ENCODE results near the gene FPR1.

FPR1 gene

DNA sequence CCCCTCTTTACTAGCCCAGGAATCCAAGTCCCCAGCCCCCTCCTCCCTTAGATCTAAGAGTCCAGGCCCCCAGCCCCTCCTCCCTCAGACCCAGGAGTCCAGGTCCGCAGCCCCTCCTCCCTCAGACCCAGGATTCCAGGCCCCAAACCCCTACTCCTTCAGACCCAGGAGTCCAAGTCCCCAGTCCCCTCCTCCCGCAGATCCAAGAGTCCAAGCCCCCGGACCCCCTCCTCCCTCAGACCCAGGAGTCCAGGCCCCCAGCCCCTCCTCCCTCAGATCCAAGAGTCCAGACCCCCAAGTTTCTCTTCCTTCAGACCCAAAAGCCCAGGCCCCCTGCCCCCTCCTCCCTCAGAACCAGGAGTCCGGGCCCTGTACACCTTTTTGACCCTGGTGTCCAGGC lies 47.1 kb downstream of the FPR1 start:
- TF ChIP-seq NFIC (IDR thresholded peaks at IDR 0.05) (no peak), YY1 (IDR thresholded peaks at IDR 0.05; ENCODE audit: low read depth) (no peak), RAD21 (IDR thresholded peaks at IDR 0.05; ENCODE audit: low read depth) (no peak), EP300 (IDR thresholded peaks at IDR 0.05; ENCODE audit: borderline replicate concordance) (no peak), EGR1 (IDR thresholded peaks at IDR 0.05) (no peak), ZBTB7A (IDR thresholded peaks at IDR 0.05; ENCODE audit: low read depth) (no peak), TAF1 (IDR thresholded peaks at IDR 0.05; ENCODE audit: low read depth) (no peak)

- TF ChIP-seq EGR1 (IDR thresholded peaks at IDR 0.05): peak; percentile 86
- TF ChIP-seq, protein P1, sequence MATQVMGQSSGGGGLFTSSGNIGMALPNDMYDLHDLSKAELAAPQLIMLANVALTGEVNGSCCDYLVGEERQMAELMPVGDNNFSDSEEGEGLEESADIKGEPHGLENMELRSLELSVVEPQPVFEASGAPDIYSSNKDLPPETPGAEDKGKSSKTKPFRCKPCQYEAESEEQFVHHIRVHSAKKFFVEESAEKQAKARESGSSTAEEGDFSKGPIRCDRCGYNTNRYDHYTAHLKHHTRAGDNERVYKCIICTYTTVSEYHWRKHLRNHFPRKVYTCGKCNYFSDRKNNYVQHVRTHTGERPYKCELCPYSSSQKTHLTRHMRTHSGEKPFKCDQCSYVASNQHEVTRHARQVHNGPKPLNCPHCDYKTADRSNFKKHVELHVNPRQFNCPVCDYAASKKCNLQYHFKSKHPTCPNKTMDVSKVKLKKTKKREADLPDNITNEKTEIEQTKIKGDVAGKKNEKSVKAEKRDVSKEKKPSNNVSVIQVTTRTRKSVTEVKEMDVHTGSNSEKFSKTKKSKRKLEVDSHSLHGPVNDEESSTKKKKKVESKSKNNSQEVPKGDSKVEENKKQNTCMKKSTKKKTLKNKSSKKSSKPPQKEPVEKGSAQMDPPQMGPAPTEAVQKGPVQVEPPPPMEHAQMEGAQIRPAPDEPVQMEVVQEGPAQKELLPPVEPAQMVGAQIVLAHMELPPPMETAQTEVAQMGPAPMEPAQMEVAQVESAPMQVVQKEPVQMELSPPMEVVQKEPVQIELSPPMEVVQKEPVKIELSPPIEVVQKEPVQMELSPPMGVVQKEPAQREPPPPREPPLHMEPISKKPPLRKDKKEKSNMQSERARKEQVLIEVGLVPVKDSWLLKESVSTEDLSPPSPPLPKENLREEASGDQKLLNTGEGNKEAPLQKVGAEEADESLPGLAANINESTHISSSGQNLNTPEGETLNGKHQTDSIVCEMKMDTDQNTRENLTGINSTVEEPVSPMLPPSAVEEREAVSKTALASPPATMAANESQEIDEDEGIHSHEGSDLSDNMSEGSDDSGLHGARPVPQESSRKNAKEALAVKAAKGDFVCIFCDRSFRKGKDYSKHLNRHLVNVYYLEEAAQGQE (IDR thresholded peaks at IDR 0.05; ENCODE audit: low read depth): no peak
- TF ChIP-seq MAX (IDR thresholded peaks at IDR 0.05): peak; percentile 46
- TF ChIP-seq YY1 (IDR thresholded peaks at IDR 0.05; ENCODE audit: low read depth): no peak
- TF ChIP-seq NFIC (IDR thresholded peaks at IDR 0.05): no peak
- TF ChIP-seq RAD21 (IDR thresholded peaks at IDR 0.05; ENCODE audit: low read depth): no peak
- TF ChIP-seq TCF12 (IDR thresholded peaks at IDR 0.05; ENCODE audit: low read depth): no peak
- no peak for TF ChIP-seq EP300 (IDR thresholded peaks at IDR 0.05; ENCODE audit: borderline replicate concordance)
- TF ChIP-seq CREB1 (IDR thresholded peaks at IDR 0.05; ENCODE audit: low read depth): peak; percentile 50; the same call in 1 of the 2 replicates
- TF ChIP-seq ZBTB7A (IDR thresholded peaks at IDR 0.05; ENCODE audit: low read depth): 0 out of 2 replicates have a peak, but pooled peaks have one; percentile 40
- TF ChIP-seq TAF1 (IDR thresholded peaks at IDR 0.05; ENCODE audit: low read depth): no peak; the same call in 1 of the 2 replicates
- TF ChIP-seq TEAD4 (IDR thresholded peaks at IDR 0.05): no peak
- TF ChIP-seq FOXM1 (IDR thresholded peaks at IDR 0.05; ENCODE audit: borderline replicate concordance, low read depth): no peak
- TF ChIP-seq CEBPB (IDR thresholded peaks at IDR 0.05): no peak
- peak; percentile 20; the same call in 1 of the 2 replicates for TF ChIP-seq USF1 (IDR thresholded peaks at IDR 0.05)
Measured at GRCh38 chr19:51703575-51704515, 47.8 kb downstream of the FPR1 start.

DNA sequence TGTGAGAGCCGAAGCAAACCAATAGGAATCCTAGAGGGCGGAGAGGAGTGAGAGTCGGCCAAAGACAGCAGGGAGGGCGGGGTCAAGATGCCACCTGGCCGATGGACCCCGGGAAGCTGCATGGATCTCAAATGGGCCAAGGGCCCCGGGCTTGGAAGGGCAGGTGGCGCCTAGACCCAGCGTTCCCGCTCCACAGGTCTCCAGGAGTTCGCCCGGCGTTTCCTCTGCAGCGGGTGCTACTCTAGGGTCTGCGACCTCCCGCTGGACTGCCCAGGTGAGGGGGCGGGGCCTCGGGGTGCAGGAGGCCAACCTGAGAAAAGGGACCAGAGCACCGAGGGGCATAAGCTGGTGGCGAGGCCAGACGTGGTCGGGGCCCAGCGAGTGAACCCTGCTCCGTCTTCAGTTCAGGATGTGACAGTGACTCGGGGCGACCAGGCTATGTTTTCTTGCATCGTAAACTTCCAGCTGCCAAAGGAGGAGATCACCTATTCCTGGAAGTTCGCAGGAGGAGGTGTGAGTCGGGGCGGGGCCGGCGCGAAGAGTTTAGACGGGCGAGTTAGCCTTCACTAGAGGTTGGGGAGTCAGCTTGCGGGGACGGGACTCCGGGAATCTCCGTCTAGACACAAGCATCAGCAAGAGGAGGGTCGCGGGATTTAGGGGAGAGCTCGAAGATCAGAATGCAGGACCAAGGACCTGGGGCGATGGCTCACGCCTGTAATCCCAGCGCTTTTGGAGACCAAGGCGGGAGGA lies 48.7 kb downstream of the FPR1 start:
- TF ChIP-seq YY1 (IDR thresholded peaks at IDR 0.05; ENCODE audit: low read depth) (no peak), NFIC (IDR thresholded peaks at IDR 0.05) (no peak), MAX (IDR thresholded peaks at IDR 0.05) (no peak), EGR1 (IDR thresholded peaks at IDR 0.05) (no peak)

DNA sequence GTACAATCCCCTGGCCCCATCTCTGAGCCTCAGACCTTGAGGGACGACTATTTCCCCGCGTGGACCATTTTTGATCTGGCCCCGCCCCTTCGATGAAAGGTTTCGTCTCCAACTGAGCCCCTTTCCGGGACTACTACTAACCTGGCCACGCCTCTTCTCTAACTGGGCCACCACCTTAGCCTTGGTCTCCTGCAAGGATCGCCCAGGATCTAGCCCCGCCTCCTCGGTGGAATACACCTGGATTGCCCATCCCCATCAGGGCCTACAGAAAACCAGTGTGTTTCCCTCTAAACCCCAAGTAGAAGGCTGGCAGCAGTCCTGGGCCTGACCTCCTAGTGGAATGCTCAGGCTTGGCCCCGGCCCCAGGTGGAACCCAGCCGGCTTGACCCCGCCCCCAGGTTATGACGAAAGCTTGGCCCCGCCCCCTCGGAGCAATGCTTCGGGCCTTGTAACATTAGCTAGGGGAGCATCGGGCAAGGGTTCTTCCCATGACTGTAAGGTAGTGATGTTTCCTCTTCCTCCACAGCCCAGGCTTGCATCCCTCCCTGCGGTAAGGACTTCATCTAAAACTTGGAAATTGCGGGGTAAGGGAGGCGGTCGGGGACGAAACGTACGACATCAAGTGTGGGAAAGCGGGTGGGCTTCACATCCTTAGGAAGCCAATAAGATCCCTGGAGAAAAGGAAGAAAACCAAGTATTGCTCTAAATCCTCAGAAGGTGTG lies 49.4 kb downstream of the FPR1 start:
- TF ChIP-seq EP300 (IDR thresholded peaks at IDR 0.05; ENCODE audit: borderline replicate concordance) (no peak), NFIC (IDR thresholded peaks at IDR 0.05) (no peak), CREB1 (IDR thresholded peaks at IDR 0.05; ENCODE audit: low read depth) (no peak), YY1 (IDR thresholded peaks at IDR 0.05; ENCODE audit: low read depth) (no peak), FOXM1 (IDR thresholded peaks at IDR 0.05; ENCODE audit: borderline replicate concordance, low read depth) (no peak), USF1 (IDR thresholded peaks at IDR 0.05) (no peak), EGR1 (IDR thresholded peaks at IDR 0.05) (no peak), TCF12 (IDR thresholded peaks at IDR 0.05; ENCODE audit: low read depth) (no peak), CEBPB (IDR thresholded peaks at IDR 0.05) (no peak), ZBTB7A (IDR thresholded peaks at IDR 0.05; ENCODE audit: low read depth) (no peak), TEAD4 (IDR thresholded peaks at IDR 0.05) (no peak), MAX (IDR thresholded peaks at IDR 0.05) (no peak), TAF1 (IDR thresholded peaks at IDR 0.05; ENCODE audit: low read depth) (no peak), RAD21 (IDR thresholded peaks at IDR 0.05; ENCODE audit: low read depth) (no peak)
- TF ChIP-seq, protein P1 (IDR thresholded peaks at IDR 0.05; ENCODE audit: low read depth): no peak

Data from Ishikawa (cell line).